HepG2 (cell line): Measurements from ENCODE around the gene WDR81. TPM values are rescaled to one million over a fixed set of nuclear protein-coding genes. Genes with fewer than 3 reads are reported as not detected.
A peak's percentile ranks its signal among the peaks of the same experiment; 100 is the strongest.

Experiments used
- ATF3 ChIP-seq: sonication (generic); formaldehyde crosslinking; IDR thresholded peaks from 2 replicates; pipeline ENCODE4 v1.4.0; 2020; ENCODE audit warnings: missing genetic modification reagents
- CBX1 ChIP-seq: IDR thresholded peaks from one replicate; pipeline ENCODE4 v1.6.1; 2016; ENCODE audit warnings: antibody characterized with exemption, low read depth
- GRHL1 ChIP-seq: sonication (generic); formaldehyde crosslinking; conservative IDR thresholded peaks from 2 replicates; pipeline ENCODE4 v1.8.0; 2022; ENCODE audit warnings: missing genetic modification reagents
- KLF6 ChIP-seq: IDR thresholded peaks from 2 replicates; pipeline ENCODE4 v1.8.0; 2016; ENCODE audit warnings: missing biosample characterization, missing genetic modification reagents
- NONO ChIP-seq, 2 experiments: fragments of 450-650 bp in 1 of 2; sonication (generic) in 1 of 2; formaldehyde crosslinking in 1 of 2; IDR thresholded peaks in 1 of 2; conservative IDR thresholded peaks in 1 of 2; 2 replicates each; pipeline versions ENCODE4 v1.6.1 to v1.8.0; 2017 to 2022; ENCODE audit warnings: mild to moderate bottlenecking in 1 of 2, missing genetic modification reagents in 1 of 2, moderate library complexity in 1 of 2
- PHF5A ChIP-seq: IDR thresholded peaks from one replicate; pipeline ENCODE4 v1.6.1; 2018; ENCODE audit warnings: low read depth, missing genetic modification reagents; ENCODE audit not compliant: unreplicated experiment
- RCOR2 ChIP-seq: IDR thresholded peaks from 2 replicates; pipeline ENCODE4 v1.6.1; 2016; ENCODE audit warnings: missing biosample characterization, missing genetic modification reagents
- SNAI1 ChIP-seq: sonication (generic); formaldehyde crosslinking; IDR thresholded peaks from 2 replicates; pipeline ENCODE4 v1.5.0; 2020; ENCODE audit warnings: mild to moderate bottlenecking, missing genetic modification reagents, borderline replicate concordance
- SRY ChIP-seq: sonication (generic); formaldehyde crosslinking; IDR thresholded peaks from 2 replicates; pipeline ENCODE4 v1.8.0; 2022; ENCODE audit warnings: mild to moderate bottlenecking, missing genetic modification reagents
- ZBTB39 ChIP-seq: sonication (generic); formaldehyde crosslinking; IDR thresholded peaks from 2 replicates; pipeline ENCODE4 v1.5.0; 2020; ENCODE audit warnings: missing genetic modification reagents
- ZFAT ChIP-seq: sonication (generic); formaldehyde crosslinking; conservative IDR thresholded peaks from 2 replicates; pipeline ENCODE4 v1.8.1; 2023; ENCODE audit warnings: missing genetic modification reagents, inconsistent platforms
- ZNF121 ChIP-seq: sonication (generic); formaldehyde crosslinking; IDR thresholded peaks from 2 replicates; pipeline ENCODE4 v1.5.0; 2020; ENCODE audit warnings: mild to moderate bottlenecking, missing genetic modification reagents
- ZNF251 ChIP-seq: sonication (generic); formaldehyde crosslinking; IDR thresholded peaks from 2 replicates; pipeline ENCODE4 v1.9.0; 2021; ENCODE audit warnings: mild to moderate bottlenecking, missing genetic modification reagents
- ZNF329 ChIP-seq: sonication (generic); formaldehyde crosslinking; IDR thresholded peaks from 2 replicates; pipeline ENCODE4 v1.9.0; 2021; ENCODE audit warnings: low read depth, mild to moderate bottlenecking, missing genetic modification reagents
- ZNF430 ChIP-seq: sonication (generic); formaldehyde crosslinking; IDR thresholded peaks from 2 replicates; pipeline ENCODE4 v1.9.0; 2021; ENCODE audit warnings: mild to moderate bottlenecking, missing genetic modification reagents
- ZNF598 ChIP-seq: sonication (generic); formaldehyde crosslinking; IDR thresholded peaks from 2 replicates; pipeline ENCODE4 v1.5.1; 2020; ENCODE audit warnings: mild to moderate bottlenecking, missing genetic modification reagents, borderline replicate concordance
- ZNF609 ChIP-seq: sonication (generic); formaldehyde crosslinking; IDR thresholded peaks from 2 replicates; pipeline ENCODE4 v1.4.0; 2020; ENCODE audit warnings: mild to moderate bottlenecking, missing genetic modification reagents, borderline replicate concordance
- ZNF775 ChIP-seq: sonication (generic); formaldehyde crosslinking; IDR thresholded peaks from 2 replicates; pipeline ENCODE4 v1.4.0; 2020; ENCODE audit warnings: missing genetic modification reagents, mild to moderate bottlenecking, moderate library complexity, borderline replicate concordance
- polyA plus RNA-seq, 8 experiments: library from polyadenylated mRNA; depleted of rRNA in 3 of 8; stranded (reverse) in 7 of 8; unstranded in 1 of 8; fragments of >200 nt; fragmentation: Illumina TruSeq in 4 of 8; extraction: Trizol in 4 of 8; gene quantifications; 2 replicates each; pipeline versions ENCODE4 v1.2.1 to v1.2.3, GENCODE V29; 2011 to 2016; ENCODE audit warnings: low read depth in 4 of 8, missing spikeins in 1 of 8, mixed read lengths in 1 of 8; ENCODE audit not compliant: insufficient read depth in 1 of 8
- total RNA-seq, 5 experiments: library from RNA; depleted of rRNA; stranded (reverse); fragments of >200 nt; fragmentation: Illumina TruSeq; extraction: Trizol; gene quantifications; 2 replicates each; pipeline ENCODE4 v1.2.3, GENCODE V29; 2016; ENCODE audit warnings: low read depth in 1 of 5

WDR81 gene
- total and polyA plus RNA-seq, 2 of the 13 experiments (the other 11 are each of a cell fraction or from before 2014, with no cell fraction given) = 9.1 to 16.7 TPM

GRCh38 chr17:1735834-1736347, 11.4 kb downstream of the WDR81 start (continued):
- no peak for TF ChIP-seq GRHL1 (CRISPR knock-in tag)
- no peak for TF ChIP-seq SRY
- TF ChIP-seq ZFAT (CRISPR knock-in tag) = no peak
- no peak for TF ChIP-seq SNAI1 (CRISPR knock-in tag)
- no peak for TF ChIP-seq NONO (IDR thresholded peaks at IDR 0.05)
- TF ChIP-seq NONO (CRISPR knock-in tag; conservative IDR thresholded peaks at IDR 0.05) = no peak
- TF ChIP-seq KLF6 (CRISPR knock-in tag) = no peak
- TF ChIP-seq ZNF430 (CRISPR knock-in tag) = no peak
- no peak for TF ChIP-seq ZBTB39 (CRISPR knock-in tag)
- no peak; the same call in 1 of the 2 replicates for TF ChIP-seq ZNF775 (CRISPR knock-in tag)
- 0 out of 2 replicates have a peak, but pooled peaks have one; percentile 86 for TF ChIP-seq ZNF251 (CRISPR knock-in tag)
- no peak for TF ChIP-seq RCOR2 (CRISPR knock-in tag)
- TF ChIP-seq ZNF598 (CRISPR knock-in tag) = peak; percentile 21; the same call in 1 of the 2 replicates
- no peak for TF ChIP-seq CBX1
- no peak for TF ChIP-seq PHF5A (CRISPR knock-in tag)
- TF ChIP-seq ZNF121 (CRISPR knock-in tag) = no peak
- no peak for TF ChIP-seq ATF3 (CRISPR knock-in tag)
- TF ChIP-seq ZNF329 (CRISPR knock-in tag) = no peak
- no peak for TF ChIP-seq ZNF609 (CRISPR knock-in tag)
